K562 (cell line): Measurements from ENCODE around the gene UBR3. TPM values are rescaled to one million over a fixed set of nuclear protein-coding genes. Genes with fewer than 3 reads are reported as not detected.
A peak's percentile ranks its signal among the peaks of the same experiment; 100 is the strongest.

ENCODE experiments used
- BRD4 ChIP-seq: fragments of 200-600 bp; sonication (generic); IDR thresholded peaks from 2 replicates; pipeline ENCODE4 v1.6.1; 2017; ENCODE audit warnings: inconsistent platforms
- C11orf30 ChIP-seq: fragments of 450-650 bp; IDR thresholded peaks from 2 replicates; pipeline ENCODE4 v1.6.1; 2016; ENCODE audit warnings: low read depth, mild to moderate bottlenecking
- CREBBP ChIP-seq: IDR thresholded peaks from one replicate; pipeline ENCODE4 v1.6.1; 2012; ENCODE audit warnings: low read depth, mild to moderate bottlenecking, control low read depth, inconsistent platforms, low read length
- ETS2 ChIP-seq: IDR thresholded peaks from 2 replicates; pipeline ENCODE4 v1.6.1; 2016; ENCODE audit warnings: borderline replicate concordance, missing genetic modification characterization, mild to moderate bottlenecking, moderate library complexity, missing compliant biosample characterization; ENCODE audit not compliant: poor library complexity, severe bottlenecking
- FOXJ2 ChIP-seq: fragments of 200-800 bp; sonication (Bioruptor generic); IDR thresholded peaks from 2 replicates; pipeline ENCODE4 v1.6.1; 2016; ENCODE audit warnings: missing genetic modification characterization, missing compliant biosample characterization
- HEY1 ChIP-seq: fragments of 250-450 bp; sonication (Bioruptor Pico); IDR thresholded peaks from 2 replicates; pipeline ENCODE4 v1.5.0; 2020; ENCODE audit warnings: mild to moderate bottlenecking, moderate library complexity, borderline replicate concordance
- NFRKB ChIP-seq: fragments of 450-650 bp; IDR thresholded peaks from 2 replicates; pipeline ENCODE4 v1.6.1; 2016; ENCODE audit warnings: low read depth
- RFX7 ChIP-seq: fragments of 250-450 bp; sonication (Bioruptor Pico); IDR thresholded peaks from 2 replicates; pipeline ENCODE4 v1.5.1; 2021; ENCODE audit warnings: mild to moderate bottlenecking
- SIX5 ChIP-seq, 2 experiments: IDR thresholded peaks; 2 replicates each; pipeline ENCODE4 v1.6.1; 2011; ENCODE audit warnings: low read length in 2 of 2, borderline replicate concordance in 1 of 2, low read depth in 1 of 2, mild to moderate bottlenecking in 1 of 2, moderate library complexity in 1 of 2; ENCODE audit not compliant: insufficient read depth in 1 of 2
- TCF3 ChIP-seq: sonication (generic); formaldehyde crosslinking; IDR thresholded peaks from 2 replicates; pipeline ENCODE4 v1.4.0; 2020; ENCODE audit warnings: mild to moderate bottlenecking, missing genetic modification reagents
- ZNF224 ChIP-seq: sonication (generic); formaldehyde crosslinking; IDR thresholded peaks from 2 replicates; pipeline ENCODE4 v1.8.0; 2022; ENCODE audit warnings: mild to moderate bottlenecking, missing genetic modification reagents
- ZNF561 ChIP-seq: fragments of 450-650 bp; formaldehyde crosslinking; conservative IDR thresholded peaks from 2 replicates; pipeline ENCODE4 v1.4.0; 2020; ENCODE audit warnings: mild to moderate bottlenecking, moderate library complexity
- ZNF57 ChIP-seq: fragments of 450-650 bp; formaldehyde crosslinking; IDR thresholded peaks from 2 replicates; pipeline ENCODE4 v1.4.0; 2020; ENCODE audit warnings: mild to moderate bottlenecking, moderate library complexity
- ZNF707 ChIP-seq: fragments of 250-450 bp; sonication (Bioruptor Pico); conservative IDR thresholded peaks from 2 replicates; pipeline ENCODE4 v1.8.0; 2022; ENCODE audit warnings: inconsistent platforms, mild to moderate bottlenecking, moderate library complexity
- ZZZ3 ChIP-seq: fragments of 450-650 bp; IDR thresholded peaks from 2 replicates; pipeline ENCODE4 v1.6.1; 2016; ENCODE audit warnings: antibody characterized with exemption, mild to moderate bottlenecking, moderate library complexity
- polyA plus RNA-seq, 8 experiments: library from polyadenylated mRNA; depleted of rRNA in 4 of 8; stranded (reverse) in 5 of 8; unstranded in 3 of 8; fragments of >200 nt; fragmentation: Nextera tagmentation in 2 of 8; fragmentation: Illumina TruSeq in 1 of 8; extraction: Ambion mirVana in 2 of 8; extraction: Trizol in 1 of 8; gene quantifications; 2 replicates each; pipeline versions ENCODE4 v1.2.1 to v1.2.3, GENCODE V29; 2011 to 2014; ENCODE audit warnings: inconsistent platforms in 1 of 8, missing spikeins in 1 of 8
- total RNA-seq, 7 experiments: library from RNA; depleted of rRNA in 6 of 7; stranded (reverse); fragments of >200 nt in 6 of 7; fragmentation: Illumina TruSeq in 2 of 7; extraction: Trizol in 2 of 7; gene quantifications; 2 replicates each; pipeline versions ENCODE4 v1.2.1 to v1.2.3, GENCODE V29; 2011 to 2021; ENCODE audit warnings: low replicate concordance in 1 of 7
- TF ChIP-seq, protein P1 (sequence below): sonication (generic); formaldehyde crosslinking; IDR thresholded peaks from 2 replicates; pipeline ENCODE4 v1.8.0; 2022; ENCODE audit warnings: mild to moderate bottlenecking, missing genetic modification reagents
- TF ChIP-seq, protein P2 (sequence below): fragments of 250-450 bp; sonication (Bioruptor Pico); IDR thresholded peaks from 2 replicates; pipeline ENCODE4 v1.5.0; 2020; ENCODE audit warnings: mild to moderate bottlenecking
- TF ChIP-seq, protein P3 (sequence below): fragments of 450-650 bp; IDR thresholded peaks from one replicate; pipeline ENCODE4 v1.6.1; 2018; ENCODE audit warnings: mild to moderate bottlenecking, moderate library complexity; ENCODE audit not compliant: partially characterized antibody
- TF ChIP-seq, protein P4 (sequence below): fragments of 450-650 bp; IDR thresholded peaks from 2 replicates; pipeline ENCODE4 v1.6.1; 2016; ENCODE audit warnings: borderline replicate concordance
- TF ChIP-seq, protein P5 (sequence below), 2 experiments: IDR thresholded peaks; 2 replicates each; pipeline ENCODE4 v1.6.1; 2011; ENCODE audit warnings: borderline replicate concordance in 1 of 2, control low read depth in 1 of 2, low read depth in 1 of 2, low read length in 1 of 2, mild to moderate bottlenecking in 1 of 2, mixed read lengths in 1 of 2, moderate library complexity in 1 of 2; ENCODE audit not compliant: insufficient read depth in 1 of 2, insufficient read length in 1 of 2, poor library complexity in 1 of 2, severe bottlenecking in 1 of 2; ENCODE audit errors: extremely low read depth in 1 of 2
- TF ChIP-seq, protein P6 (sequence below): fragments of 200-800 bp; sonication (Bioruptor generic); IDR thresholded peaks from 2 replicates; pipeline ENCODE4 v1.6.1; 2017; ENCODE audit warnings: missing genetic modification characterization, missing compliant biosample characterization

The UBR3 gene
- total and polyA plus RNA-seq, 9 of the 15 experiments (the other 6 are each of a cell fraction or from before 2014, with no cell fraction given): 14.4 to 63.5 (median 40.4) TPM

DNA sequence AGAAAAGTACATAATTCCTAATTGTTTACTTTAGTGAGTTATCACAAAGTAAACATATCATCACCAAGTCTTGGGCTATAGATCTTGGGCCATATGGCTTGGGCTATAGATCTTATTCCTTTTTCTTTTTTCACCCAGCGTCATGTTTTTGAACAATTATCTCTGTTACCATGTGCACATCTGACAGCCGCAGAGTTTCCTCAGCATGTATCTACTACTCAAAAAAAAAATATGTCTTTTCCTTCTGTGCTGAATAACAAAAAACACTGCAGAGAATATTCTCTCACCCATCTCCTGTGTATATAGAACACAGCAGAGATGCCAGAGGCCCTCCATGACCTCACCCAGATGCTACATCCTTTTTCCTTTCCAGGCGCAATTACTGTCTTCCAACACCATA lies 274.5 kb downstream of the UBR3 start (continued):
- no peak for TF ChIP-seq C11orf30
- TF ChIP-seq, protein P1, sequence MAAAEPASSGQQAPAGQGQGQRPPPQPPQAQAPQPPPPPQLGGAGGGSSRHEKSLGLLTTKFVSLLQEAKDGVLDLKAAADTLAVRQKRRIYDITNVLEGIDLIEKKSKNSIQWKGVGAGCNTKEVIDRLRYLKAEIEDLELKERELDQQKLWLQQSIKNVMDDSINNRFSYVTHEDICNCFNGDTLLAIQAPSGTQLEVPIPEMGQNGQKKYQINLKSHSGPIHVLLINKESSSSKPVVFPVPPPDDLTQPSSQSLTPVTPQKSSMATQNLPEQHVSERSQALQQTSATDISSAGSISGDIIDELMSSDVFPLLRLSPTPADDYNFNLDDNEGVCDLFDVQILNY (CRISPR knock-in tag): no peak
- no peak for TF ChIP-seq ETS2 (tag)
- no peak for TF ChIP-seq ZNF707 (CRISPR knock-in tag)
- TF ChIP-seq ZNF561 (CRISPR knock-in tag): no peak
- TF ChIP-seq, protein P2, sequence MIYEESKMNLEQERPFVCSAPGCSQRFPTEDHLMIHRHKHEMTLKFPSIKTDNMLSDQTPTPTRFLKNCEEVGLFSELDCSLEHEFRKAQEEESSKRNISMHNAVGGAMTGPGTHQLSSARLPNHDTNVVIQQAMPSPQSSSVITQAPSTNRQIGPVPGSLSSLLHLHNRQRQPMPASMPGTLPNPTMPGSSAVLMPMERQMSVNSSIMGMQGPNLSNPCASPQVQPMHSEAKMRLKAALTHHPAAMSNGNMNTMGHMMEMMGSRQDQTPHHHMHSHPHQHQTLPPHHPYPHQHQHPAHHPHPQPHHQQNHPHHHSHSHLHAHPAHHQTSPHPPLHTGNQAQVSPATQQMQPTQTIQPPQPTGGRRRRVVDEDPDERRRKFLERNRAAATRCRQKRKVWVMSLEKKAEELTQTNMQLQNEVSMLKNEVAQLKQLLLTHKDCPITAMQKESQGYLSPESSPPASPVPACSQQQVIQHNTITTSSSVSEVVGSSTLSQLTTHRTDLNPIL (CRISPR knock-in tag): no peak
- TF ChIP-seq ZNF57 (CRISPR knock-in tag): no peak
- no peak for TF ChIP-seq HEY1 (CRISPR knock-in tag)
- TF ChIP-seq, protein P3, sequence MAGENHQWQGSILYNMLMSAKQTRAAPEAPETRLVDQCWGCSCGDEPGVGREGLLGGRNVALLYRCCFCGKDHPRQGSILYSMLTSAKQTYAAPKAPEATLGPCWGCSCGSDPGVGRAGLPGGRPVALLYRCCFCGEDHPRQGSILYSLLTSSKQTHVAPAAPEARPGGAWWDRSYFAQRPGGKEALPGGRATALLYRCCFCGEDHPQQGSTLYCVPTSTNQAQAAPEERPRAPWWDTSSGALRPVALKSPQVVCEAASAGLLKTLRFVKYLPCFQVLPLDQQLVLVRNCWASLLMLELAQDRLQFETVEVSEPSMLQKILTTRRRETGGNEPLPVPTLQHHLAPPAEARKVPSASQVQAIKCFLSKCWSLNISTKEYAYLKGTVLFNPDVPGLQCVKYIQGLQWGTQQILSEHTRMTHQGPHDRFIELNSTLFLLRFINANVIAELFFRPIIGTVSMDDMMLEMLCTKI: no peak
- TF ChIP-seq, protein P4, sequence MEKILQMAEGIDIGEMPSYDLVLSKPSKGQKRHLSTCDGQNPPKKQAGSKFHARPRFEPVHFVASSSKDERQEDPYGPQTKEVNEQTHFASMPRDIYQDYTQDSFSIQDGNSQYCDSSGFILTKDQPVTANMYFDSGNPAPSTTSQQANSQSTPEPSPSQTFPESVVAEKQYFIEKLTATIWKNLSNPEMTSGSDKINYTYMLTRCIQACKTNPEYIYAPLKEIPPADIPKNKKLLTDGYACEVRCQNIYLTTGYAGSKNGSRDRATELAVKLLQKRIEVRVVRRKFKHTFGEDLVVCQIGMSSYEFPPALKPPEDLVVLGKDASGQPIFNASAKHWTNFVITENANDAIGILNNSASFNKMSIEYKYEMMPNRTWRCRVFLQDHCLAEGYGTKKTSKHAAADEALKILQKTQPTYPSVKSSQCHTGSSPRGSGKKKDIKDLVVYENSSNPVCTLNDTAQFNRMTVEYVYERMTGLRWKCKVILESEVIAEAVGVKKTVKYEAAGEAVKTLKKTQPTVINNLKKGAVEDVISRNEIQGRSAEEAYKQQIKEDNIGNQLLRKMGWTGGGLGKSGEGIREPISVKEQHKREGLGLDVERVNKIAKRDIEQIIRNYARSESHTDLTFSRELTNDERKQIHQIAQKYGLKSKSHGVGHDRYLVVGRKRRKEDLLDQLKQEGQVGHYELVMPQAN: no peak
- TF ChIP-seq ZZZ3: no peak
- no peak for TF ChIP-seq RFX7 (CRISPR knock-in tag)
- no peak for TF ChIP-seq ZNF224 (CRISPR knock-in tag)
- TF ChIP-seq CREBBP: no peak
- TF ChIP-seq FOXJ2: no peak
- TF ChIP-seq NFRKB: no peak
- TF ChIP-seq TCF3 (CRISPR knock-in tag): peak; percentile 51
- TF ChIP-seq, protein P5, sequence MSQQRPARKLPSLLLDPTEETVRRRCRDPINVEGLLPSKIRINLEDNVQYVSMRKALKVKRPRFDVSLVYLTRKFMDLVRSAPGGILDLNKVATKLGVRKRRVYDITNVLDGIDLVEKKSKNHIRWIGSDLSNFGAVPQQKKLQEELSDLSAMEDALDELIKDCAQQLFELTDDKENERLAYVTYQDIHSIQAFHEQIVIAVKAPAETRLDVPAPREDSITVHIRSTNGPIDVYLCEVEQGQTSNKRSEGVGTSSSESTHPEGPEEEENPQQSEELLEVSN (IDR thresholded peaks at IDR 0.05; ENCODE audit: borderline replicate concordance in 1 of 2, extremely low read depth in 1 of 2, insufficient read depth in 1 of 2, insufficient read length in 1 of 2, low read depth in 1 of 2, low read length in 1 of 2, poor library complexity in 1 of 2, severe bottlenecking in 1 of 2): no peak
- no peak for TF ChIP-seq SIX5 (IDR thresholded peaks at IDR 0.05; ENCODE audit: borderline replicate concordance in 1 of 2, insufficient read depth in 1 of 2, low read depth in 1 of 2, low read length in 2 of 2)
- TF ChIP-seq, protein P6, sequence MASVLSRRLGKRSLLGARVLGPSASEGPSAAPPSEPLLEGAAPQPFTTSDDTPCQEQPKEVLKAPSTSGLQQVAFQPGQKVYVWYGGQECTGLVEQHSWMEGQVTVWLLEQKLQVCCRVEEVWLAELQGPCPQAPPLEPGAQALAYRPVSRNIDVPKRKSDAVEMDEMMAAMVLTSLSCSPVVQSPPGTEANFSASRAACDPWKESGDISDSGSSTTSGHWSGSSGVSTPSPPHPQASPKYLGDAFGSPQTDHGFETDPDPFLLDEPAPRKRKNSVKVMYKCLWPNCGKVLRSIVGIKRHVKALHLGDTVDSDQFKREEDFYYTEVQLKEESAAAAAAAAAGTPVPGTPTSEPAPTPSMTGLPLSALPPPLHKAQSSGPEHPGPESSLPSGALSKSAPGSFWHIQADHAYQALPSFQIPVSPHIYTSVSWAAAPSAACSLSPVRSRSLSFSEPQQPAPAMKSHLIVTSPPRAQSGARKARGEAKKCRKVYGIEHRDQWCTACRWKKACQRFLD (CRISPR knock-in tag): no peak
- TF ChIP-seq BRD4: no peak
